ENCODE measurements around the gene INTS1.

The INTS1 gene

DNA sequence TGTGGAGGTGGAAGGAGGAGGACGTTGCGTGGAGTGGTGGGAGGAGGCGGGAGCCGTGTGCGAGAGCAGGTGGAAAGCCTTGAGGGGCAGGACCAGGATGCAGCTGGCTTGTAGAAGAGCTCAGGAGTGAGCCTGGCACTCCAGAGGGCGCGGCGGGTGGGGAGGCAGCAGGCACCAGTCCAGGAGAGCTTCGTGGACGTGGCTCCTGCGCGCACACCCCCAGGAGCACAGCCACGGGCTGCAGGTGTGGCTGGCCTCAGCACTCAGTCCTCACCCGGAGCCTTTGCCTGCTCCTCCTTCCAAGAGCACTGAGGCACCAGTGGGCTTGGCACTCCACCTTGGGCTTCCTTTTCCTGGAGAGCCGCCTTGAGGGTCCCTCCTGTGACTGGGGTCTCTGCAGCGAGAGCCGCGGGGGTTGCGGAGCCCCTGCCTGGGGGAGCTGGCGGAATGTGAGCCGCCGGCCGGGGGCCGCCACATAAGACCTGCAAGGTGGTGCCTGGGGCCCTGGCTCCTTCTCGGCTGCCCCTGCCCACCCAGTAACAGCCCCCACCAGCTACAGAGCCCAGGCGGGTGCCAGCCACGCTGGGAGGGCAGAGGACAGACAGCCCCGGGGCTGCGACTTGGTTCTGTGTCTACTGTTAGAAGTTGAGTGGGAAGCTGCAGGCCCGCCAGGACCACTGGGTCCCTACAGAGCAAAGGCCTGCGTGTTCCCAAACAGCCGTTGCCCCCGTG, 37.4 kb upstream of the INTS1 start:
- DNase-seq (ENCODE audit: low read depth), result no peak

DNA sequence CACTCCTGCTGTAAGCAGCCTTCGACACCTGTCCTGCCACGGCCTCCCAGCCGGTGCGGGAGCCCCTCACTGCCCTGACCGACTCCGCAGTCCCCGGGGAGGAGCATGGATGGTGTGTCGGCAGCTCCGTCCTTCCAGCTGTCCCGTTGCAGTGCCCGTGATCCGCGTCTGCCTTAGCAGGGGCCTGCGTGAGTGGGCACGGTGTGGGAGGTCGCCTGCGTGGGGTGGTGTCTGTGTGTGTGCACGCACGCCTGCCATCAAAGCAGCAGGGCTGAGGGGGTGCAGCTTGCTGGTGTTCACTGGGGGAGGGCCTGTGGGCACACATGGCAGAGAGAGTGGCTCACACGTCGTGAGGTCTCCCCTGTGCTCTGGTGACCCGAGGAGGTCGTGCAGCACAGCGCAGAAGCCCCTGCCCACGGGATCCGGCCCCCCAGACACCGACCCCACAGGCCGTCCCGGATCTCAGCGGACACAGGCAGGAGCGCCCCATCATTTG, 36.6 kb upstream of the INTS1 start:
- no peak for DNase-seq (ENCODE audit: low read depth)

DNA sequence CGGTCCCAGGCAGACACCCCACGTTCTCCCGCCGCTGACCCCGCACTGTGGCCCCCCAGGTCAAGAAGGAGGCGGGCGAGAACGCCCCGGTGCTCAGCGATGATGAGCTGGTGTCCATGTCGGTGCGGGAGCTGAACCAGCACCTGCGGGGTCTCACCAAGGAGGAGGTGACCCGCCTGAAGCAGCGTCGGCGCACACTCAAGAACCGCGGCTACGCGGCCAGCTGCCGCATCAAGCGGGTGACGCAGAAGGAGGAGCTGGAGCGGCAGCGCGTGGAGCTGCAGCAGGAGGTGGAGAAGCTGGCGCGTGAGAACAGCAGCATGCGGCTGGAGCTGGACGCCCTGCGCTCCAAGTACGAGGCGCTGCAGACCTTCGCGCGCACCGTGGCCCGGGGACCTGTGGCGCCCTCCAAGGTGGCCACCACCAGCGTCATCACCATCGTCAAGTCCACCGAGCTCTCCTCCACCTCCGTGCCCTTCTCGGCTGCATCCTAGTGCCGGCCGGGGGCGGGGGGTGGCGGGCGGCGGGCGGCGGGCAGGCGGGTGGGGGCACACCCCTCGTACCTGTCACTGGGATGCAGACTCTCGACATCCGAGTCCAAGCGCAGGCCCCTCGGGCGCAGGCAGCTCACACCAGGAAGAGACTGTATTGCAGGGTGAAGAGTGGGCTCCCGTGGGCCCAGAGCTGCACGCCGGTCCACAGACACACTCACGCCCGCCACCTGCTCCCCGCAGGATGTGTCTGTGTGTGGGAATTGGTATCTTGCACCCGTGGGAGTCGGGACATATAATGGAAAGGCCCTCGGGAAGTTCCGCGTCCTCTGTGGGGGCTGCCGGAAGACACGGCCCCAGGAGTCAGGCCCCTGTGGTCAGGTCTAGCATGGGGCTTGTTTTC, 35.9 kb upstream of the INTS1 start:
- DNase-seq (ENCODE audit: low read depth), result no peak

DNA sequence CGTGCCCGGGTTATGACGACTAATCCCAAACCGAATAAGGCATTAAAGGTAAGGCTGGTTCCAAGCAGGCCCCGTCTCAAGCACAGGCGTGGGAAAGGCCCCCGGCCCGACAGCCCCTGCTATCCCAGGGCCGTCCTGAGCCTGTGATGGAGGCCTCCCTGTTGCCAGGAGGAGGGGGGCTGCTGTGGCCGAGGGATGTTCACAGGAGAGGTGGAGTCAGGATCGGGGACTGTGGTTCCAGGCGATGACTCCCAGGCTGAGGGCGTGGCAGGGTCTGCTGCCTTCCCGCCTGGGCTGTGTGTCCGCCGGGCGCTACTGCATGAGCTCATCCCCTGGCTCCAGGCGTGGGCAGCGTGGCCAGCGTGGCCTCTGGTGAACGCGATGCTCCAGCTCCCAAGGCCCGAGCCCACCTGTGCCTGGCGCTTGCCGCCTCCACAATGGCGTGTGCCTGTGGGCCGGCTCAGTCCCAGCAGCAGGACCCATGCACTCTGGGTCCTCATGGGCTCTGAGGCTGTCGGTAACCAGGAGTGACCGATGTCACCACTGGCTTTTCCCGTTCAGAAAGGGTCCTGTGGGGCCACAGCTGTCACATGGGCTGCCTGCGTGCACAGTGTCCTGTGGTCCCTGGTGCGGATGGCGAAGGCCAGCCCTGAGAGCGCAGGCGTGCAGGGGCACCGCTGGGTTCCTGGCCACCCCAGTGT, 35.1 kb upstream of the INTS1 start:
- DNase-seq (ENCODE audit: low read depth), result no peak

DNA sequence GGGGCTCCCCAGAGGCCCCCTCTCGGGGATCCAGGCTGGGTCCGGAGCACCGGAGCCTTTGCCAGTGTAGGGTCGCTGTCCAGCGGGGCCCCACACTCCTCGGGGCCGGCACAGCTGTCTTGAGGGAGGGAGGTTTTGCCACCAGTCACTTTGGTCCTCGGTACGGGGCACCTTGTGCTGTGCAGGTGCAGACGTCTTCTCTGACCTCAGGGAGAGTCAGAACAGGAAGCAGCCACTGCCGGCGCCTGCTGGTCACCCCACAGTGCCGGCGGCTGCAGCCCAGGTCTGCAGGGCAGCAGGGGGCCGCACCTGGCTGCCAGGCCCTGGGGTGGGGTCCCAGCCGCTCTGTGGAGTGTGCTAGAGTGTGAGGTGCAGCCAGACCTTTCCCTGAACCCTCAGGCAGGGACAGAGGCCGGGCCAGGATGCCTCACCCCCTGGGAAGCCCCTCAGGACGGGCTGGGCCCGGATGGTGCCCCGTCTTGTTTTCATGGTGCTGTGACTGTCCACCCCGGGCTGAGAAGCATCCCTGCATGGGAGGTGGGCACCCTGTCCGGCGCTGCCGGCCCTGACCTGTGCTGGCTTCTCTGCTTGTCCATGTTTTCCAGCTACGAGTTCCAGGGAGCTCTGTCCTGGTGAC, 34.5 kb upstream of the INTS1 start:
- no peak for DNase-seq (ENCODE audit: low read depth)

DNA sequence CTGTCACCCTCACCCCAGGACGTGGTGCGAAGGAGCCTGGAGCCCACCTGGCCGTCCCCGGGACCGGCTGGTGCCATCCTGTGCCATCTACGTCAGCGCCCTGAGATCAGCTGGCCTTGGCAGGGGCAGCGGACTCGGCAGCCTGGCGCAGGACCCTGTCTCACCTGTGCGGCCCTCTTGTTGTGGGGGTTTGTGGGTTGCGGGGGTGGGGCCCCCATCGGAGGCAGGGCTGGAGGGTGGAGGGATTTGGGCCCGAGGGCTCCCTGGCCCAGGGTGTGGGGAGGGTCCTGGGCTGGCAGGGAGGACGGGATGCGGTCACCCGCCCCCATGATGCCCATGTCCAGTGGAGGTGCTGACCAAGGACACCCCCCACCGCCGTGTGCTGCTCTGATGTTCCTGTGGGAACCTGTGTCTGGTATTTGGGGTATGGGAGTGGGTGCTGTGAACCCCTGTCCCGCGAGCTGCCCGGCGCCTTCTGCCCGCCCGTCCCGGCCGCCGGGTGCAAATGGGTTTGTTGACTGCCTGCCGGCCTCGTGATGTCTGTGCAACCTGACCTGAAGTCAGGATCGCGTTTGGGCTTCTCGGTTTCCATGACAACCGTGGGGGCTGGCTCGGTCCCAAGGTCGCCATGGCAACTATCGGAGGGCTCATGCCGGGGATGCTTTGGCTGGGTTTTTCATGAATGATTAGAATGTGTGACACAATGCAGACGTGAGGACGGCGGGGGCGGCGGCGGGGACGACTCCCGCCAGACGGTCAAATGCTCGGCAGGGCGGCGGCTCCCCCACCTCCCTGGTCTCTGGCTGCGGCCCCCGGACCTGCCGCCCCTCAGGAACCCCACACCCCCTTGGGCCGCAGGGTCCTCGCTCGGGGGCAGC, 33.6 kb upstream of the INTS1 start:
- peak; percentile 89 for DNase-seq (ENCODE audit: low read depth)

DNA sequence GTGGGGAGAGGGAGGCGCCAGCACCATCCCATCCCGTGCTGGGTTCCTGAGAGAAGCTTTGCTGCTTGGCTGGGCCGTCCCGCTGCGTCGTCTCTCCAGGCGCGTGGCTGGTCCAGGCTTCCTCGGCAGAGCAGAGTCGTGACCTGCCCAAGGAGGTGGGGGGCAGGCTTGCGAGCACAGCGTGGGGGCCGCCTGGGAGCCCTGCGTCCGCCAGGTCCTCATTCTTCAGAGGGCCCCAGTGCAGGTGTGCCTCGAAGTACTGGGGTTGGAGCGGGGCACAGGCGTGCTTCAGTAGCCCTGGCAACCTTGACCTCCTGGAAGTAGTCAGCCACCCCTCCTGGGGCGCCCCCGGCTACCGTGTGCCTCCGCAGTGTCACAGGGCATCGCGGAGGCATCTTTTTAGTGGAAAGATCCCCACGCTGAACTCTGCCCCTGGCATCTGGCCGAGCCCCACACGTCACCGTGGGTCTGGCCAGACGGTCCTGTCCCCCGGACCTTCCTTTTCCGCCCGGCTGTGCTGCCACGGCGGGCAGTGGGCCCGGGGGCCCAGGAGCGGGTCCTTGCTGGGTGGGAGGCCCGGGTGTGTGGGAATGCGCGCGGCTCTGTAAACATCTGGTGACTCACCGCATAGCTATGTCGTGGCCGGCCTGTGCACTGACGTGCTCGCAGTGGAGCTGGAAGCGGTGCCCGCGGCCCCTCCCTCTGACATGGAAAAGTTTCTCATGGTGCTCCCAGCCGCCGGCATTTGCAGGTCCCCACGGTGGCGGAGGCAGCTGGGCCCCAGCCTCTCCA, 32.8 kb upstream of the INTS1 start:
- peak; percentile 99 for DNase-seq (ENCODE audit: low read depth)

DNA sequence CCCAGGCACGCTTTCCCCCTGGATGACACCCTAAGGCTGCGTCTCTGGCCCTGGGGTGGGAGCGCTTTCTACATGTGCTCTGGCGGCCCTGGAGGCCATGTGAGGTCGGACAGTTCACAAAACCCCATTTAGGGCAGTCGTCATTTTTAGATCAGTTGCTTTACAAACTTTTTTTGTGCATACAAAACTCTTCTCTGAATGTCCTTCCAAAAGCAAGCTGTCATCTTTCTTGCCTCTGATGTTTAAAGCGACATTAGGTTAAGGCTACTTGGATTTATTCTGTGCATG, 32.2 kb upstream of the INTS1 start:
- DNase-seq (ENCODE audit: low read depth), result no peak

DNA sequence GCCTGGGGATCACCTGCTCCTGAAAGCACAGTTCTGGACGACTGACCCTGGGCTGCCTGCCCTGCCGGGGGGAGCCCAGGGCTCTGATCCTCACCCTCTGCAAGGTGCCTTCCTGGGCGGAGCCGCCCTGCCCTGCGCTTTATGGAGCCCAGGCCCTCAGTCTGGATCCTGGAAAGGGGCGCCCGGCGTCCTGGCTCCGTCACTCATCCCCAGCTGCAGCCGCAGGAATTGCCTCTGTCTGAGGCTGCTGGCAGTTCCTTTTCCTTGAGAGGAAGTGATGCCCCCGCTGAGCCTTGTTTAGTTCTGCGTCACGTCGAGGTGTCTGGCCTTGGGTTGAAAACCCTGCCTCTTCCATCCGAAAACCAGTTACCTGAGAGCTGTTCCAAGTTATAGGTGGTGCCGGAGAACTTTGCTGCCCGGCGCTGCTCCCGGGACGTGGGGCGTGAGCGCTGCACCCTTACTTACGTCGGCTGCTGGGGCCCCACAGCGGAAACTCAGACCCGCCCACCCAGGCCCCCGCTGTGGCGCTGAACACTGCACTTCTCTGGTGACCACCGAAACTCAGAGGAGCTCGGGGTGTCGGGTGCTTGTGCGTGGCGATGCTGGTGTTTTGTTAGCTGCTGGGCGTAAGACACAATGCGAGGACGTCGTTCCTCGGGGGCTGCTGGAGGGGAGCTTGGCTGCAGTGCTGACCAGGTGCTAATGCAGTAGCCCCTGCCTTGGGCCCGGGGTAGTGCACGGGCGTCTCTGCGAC, 31.7 kb upstream of the INTS1 start:
- no peak for DNase-seq (ENCODE audit: low read depth)

DNA sequence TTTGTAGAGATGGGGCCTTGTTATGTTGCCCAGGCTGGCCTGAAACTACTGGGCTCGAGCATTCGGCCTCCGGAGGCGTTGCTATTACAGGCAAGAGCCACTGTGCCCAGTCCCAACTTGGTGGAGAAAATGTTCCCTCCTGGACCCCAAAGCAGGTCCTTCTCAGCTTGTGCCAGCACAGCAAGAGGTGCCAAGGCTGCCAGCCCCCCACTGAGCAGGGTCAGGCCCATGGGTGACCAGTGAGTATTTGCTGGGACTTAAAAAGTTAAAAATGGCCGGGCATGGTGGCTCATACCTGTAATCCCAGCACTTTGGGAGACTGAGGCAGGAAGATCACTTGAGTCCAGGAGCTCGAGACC, 30.9 kb upstream of the INTS1 start:
- DNase-seq (ENCODE audit: low read depth), result no peak

DNA sequence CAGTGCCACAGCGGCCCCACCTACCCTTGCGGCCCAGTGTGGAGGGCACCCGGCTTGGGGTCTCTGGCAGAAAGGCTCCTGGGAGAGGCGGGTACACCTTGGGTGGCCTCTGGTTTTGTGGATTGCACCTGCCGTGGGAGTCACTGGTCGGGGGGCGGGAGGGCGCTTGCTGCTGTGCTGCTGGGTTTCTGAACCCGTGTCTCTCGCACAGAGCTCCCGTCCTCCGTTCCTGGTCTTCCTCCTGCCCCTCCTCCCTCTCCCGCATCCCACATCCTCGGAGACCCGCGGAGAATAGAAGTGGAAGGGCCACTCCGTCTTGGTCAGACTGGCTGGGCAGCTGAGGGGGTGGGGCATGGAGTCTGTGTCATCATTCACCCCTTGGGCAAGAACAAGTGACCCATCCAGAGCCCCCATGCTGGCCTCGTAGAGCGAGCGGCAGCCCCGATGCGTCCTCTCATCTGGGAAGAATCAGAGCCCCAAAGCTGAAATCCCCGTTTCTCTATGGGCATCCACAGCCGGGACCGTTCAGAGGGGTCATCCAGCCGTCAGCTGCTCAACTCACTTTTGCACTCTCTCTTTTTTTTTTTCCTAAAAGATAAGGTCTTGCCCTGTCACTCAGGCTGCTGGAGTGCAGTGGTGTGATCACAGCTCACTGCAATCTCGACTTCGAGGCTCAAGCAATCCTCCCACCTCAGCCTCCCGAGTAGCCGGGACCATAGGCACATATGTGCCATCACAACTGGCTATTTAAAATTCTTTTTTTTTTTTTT, 30.3 kb upstream of the INTS1 start:
- DNase-seq (ENCODE audit: low read depth), result no peak

DNA sequence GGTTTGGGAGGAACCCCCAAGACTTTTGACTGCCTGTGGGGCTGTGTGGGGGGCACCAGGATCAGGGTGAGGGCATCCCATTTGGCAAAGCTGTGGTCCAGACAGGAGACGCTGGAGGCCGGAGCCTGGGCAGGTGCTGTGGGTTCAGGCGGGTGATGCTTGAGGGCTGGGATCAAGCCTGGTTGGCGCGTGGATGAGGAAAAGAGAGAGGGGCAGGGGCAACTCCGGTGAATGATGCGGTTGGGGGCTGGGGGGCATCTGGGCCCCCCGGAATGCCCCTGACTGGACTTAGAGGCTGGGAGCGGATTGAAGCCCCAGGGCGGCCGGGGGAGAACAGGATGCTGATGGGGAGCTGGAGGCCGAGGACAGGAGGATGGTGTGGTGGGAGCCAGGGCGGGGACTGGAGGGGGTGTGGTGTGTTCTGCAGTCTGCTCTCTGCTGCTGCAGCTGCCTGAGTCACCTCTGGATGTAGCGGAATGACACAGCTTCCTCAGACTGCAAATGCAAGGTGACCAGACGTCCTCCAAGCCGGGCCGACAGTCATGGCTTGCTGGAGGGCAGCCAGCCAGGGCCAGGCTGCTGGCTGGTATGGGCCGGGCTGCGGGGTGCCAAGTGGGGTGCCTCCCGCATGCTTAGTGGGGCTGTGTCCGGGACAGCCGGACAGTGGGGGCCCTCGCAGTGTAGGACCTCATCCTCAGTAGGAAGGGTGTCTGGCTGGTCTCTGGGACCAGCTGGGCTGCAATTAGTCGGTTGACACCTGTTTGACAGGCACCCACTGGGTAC, 29.5 kb upstream of the INTS1 start:
- DNase-seq (ENCODE audit: low read depth), result peak; percentile 58

DNA sequence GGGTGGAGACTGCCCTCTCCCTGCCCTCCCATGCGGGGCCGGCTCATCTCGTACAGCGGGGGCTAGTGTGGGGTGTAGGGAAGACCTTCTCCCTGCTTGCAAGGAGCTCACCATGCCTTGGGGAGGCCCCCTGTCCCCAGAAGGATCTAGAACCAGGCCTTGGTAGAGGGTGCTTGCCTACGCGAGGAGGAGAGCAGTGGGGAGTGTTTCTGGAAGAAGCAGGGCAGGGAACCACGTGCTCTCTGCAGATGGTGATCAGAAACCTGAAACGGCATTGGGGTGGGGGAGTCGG, 29.0 kb upstream of the INTS1 start:
- no peak for DNase-seq (ENCODE audit: low read depth)

DNA sequence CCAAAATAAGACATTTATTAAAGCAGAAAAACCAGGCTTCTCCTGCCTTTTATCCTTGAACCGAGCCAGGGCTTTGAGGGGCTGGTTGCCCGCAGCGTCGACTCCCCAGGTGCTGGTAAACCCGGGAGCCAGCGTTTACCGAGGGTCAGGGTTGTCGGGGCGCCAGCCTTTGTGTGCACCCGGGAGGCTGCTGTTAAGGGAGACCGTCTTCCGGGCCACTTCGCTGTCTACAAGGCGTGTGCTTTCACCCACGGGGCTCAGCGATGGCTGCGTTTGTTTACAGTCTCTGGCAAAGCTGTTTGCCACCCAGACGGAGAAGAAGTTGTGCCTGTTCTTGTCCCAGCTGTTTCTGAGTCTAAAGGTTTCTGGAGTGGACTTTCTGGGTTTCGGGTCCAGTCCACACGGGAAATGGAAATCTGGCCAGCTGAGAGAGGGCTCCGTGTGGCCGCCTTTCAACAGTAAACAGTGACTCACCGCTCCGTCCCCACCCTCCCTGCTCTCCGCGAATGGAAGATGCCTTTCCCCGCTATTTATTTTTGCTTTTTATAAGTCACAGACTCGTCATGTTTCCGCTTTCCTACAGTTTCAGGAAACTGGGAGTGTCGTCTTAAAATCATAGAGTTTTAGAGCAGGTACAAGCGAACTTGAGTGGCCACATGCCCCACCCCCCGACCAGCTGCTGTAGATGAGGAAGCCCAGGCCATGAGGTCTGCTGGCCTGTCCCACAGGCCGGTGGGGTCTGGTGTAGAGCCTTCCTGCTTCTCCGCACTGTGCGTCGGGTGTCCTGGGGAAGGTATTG, 28.5 kb upstream of the INTS1 start:
- peak; percentile 86 for DNase-seq (ENCODE audit: low read depth)

DNA sequence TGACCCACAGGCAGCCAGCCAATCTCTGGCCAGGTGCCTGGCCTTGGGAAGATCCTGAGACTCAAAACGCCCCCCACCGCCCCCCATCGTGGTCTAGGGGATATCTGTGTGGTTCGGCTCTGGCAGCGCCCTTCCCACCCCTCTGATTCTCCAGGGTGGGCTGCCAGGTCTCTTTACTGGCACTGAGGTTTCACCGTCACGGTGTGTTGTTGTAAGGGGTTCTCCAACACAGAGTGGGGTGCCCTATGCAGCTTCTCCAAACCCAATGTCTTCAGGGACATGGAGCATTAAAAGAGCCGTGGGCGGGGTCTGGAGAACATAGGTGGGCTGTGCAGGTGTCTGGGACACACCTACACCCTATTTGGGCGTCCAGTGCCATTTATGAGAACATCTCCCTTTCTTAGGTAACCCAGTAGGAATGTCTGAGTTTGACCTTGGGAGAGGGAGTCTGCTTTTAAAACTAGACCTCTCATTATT, 27.8 kb upstream of the INTS1 start:
- DNase-seq (ENCODE audit: low read depth), result no peak

DNA sequence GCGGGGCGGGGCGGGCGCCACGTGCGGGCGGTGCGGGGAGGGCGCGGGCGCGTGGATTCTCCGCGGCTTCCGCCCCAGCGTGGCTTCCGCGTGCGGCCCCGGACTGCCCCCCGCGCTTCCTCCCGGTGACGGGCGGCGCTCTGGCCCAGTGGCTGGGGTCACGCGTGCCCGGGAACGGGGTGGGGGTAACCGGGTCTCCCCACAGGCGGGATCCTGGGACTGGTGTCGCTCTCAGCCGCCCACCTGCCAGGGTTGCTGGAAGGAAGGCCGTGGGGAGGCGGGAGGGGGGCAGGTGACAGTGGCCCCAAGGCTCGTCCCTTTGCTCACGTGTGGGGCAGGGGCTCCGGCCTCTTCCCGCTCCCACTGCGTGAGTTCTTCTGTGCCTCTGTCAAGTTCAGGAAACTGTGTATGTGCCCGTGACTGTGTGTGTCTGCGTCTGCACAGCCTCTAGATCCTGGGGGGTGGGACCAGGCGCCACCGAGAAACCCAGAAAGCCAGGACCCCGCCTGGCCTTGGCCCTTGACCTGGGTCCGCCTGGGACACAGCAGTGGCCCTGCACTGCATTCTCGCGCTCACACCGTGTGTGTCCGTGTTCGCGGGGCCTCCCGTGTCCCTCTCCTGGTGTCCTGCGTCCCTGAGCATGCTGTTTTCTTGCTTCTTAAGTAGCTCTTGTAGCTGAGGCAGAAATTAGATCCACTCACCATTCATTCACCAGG, 27.2 kb upstream of the INTS1 start:
- DNase-seq (ENCODE audit: low read depth), result no peak

DNA sequence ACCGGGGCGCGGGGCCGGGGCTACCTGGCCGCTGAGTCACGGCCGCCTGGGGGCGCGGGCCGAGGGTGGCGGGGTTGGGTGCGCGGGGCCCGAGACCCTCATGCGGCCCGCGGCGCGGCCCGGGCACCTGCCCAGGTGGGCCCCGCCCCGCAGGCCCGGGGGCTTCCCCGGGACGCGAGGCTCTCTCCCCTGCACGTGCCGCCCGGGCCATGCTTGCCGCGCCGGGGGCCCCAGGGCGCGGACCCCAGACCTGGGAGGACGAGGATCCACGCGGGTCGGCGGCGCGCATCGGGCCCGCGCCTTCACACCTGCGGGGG, 26.7 kb upstream of the INTS1 start:
- no peak for DNase-seq (ENCODE audit: low read depth)
